ENCODE results near the gene PDLIM7. TPM values are rescaled to one million over a fixed set of nuclear protein-coding genes. Genes with fewer than 3 reads are reported as not detected.

PDLIM7 gene
- total RNA-seq, 1 donor from 2014 or later = 187 TPM

GRCh38 chr5:177457852-177458681, 39.3 kb downstream of the PDLIM7 start:
- DNase-seq (ENCODE audit: extremely low spot score, unreplicated experiment) = no peak
- peak overlapping the region; percentile 86 for H3K4me3 Mint-ChIP-seq
- peaks cover 5% of the 10 kb centered on the region for H3K27me3 Mint-ChIP-seq
- TF ChIP-seq CTCF (conservative IDR thresholded peaks at IDR 0.05) = no peak
- H3K27ac Mint-ChIP-seq = peak overlapping the region; percentile 94
- peaks cover 24% of the 10 kb centered on the region for H3K4me1 Mint-ChIP-seq (ENCODE audit: unreplicated experiment)
- H3K36me3 Mint-ChIP-seq = peaks cover 10% of the 10 kb centered on the region
- H3K9me3 Mint-ChIP-seq = no peaks in the 10 kb centered on the region

- TF ChIP-seq CTCF (conservative IDR thresholded peaks at IDR 0.05) = peak; percentile 79
- H3K9me3 Mint-ChIP-seq = no peaks in the 10 kb centered on the region
- peaks cover 26% of the 10 kb centered on the region for H3K4me1 Mint-ChIP-seq (ENCODE audit: unreplicated experiment)
- DNase-seq (ENCODE audit: extremely low spot score, unreplicated experiment) = peak; percentile 87
- peaks cover 10% of the 10 kb centered on the region for H3K36me3 Mint-ChIP-seq
- peak overlapping the region; percentile 86 for H3K4me3 Mint-ChIP-seq
- H3K27me3 Mint-ChIP-seq = peaks cover 8% of the 10 kb centered on the region
- peak overlapping the region; percentile 94 for H3K27ac Mint-ChIP-seq
Measured at GRCh38 chr5:177456976-177457851, 40.2 kb downstream of the PDLIM7 start.

- H3K27me3 Mint-ChIP-seq = peaks cover 12% of the 10 kb centered on the region
- no peak for DNase-seq (ENCODE audit: extremely low spot score, unreplicated experiment)
- TF ChIP-seq CTCF (conservative IDR thresholded peaks at IDR 0.05) = peak; percentile 51
- H3K36me3 Mint-ChIP-seq = peaks cover 8% of the 10 kb centered on the region
- no peaks in the 10 kb centered on the region for H3K9me3 Mint-ChIP-seq
- H3K4me1 Mint-ChIP-seq (ENCODE audit: unreplicated experiment) = peaks cover 28% of the 10 kb centered on the region
- H3K4me3 Mint-ChIP-seq = peak overlapping the region; percentile 87
- peak overlapping the region; percentile 89 for H3K27ac Mint-ChIP-seq
Measured at GRCh38 chr5:177456591-177456964, 40.8 kb downstream of the PDLIM7 start.

GRCh38 chr5:177455661-177456590, 41.5 kb downstream of the PDLIM7 start:
- Mint-ChIP-seq H3K4me1 (ENCODE audit: unreplicated experiment) (peaks cover 24% of the 10 kb centered on the region), H3K4me3 (peak overlapping the region; percentile 87), H3K36me3 (peaks cover 5% of the 10 kb centered on the region)

More at GRCh38 chr5:177455661-177456590, 41.5 kb downstream of the PDLIM7 start:
- DNase-seq (ENCODE audit: extremely low spot score, unreplicated experiment) = peak; percentile 93
- peak; percentile 97 for TF ChIP-seq CTCF (conservative IDR thresholded peaks at IDR 0.05)
- Mint-ChIP-seq H3K27me3 (peaks cover 12% of the 10 kb centered on the region), H3K27ac (peak overlapping the region; percentile 89), H3K9me3 (no peaks in the 10 kb centered on the region)
